NB4 (cell line): ENCODE data around the gene GPX2.

Experiments used
- CTCF ChIP-seq: IDR thresholded peaks from one replicate; pipeline ENCODE4 v1.5.1; 2012; ENCODE audit warnings: low read depth, low read length
- MYC ChIP-seq: IDR thresholded peaks from 2 replicates; pipeline ENCODE4 v1.6.1; 2011; ENCODE audit warnings: low read depth, low read length
- POLR2A ChIP-seq: IDR thresholded peaks from 2 replicates; pipeline ENCODE4 v1.6.1; 2011; ENCODE audit warnings: mild to moderate bottlenecking; ENCODE audit not compliant: insufficient read length; ENCODE audit errors: extremely low read depth

DNA sequence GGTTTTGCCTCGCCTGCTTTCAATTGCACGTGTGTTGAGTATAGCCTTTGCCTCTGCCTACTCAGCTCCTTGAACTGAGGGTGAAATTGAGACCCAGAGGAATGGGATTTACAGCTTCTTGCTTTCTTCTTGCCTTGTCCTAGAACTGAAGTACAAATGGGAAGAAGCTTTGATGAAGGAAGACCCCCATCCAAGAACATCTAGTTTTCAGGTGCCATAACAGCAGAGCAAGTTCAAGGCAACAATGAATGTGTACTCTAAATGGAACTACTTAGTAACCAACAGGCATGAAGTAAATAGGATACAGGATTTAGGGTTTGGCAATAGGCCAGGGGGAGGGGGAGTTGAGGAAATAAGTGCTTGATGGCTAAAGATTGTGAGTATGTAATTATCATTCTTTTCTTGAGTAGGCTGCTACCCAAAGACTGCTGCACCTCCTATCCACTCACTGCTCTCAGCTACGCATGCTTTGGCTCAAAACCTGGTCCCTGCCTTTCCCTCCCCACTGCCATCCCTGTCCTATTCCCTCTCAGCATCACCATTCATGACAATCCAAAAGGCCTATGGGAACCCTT is 2.1 kb downstream of the GPX2 start:
- no peak for TF ChIP-seq CTCF
- no peak for TF ChIP-seq MYC
- TF ChIP-seq POLR2A = no peak
